GM12801 (cell line): ENCODE data around the gene IQCE.

Source experiments
- CTCF ChIP-seq: IDR thresholded peaks from one replicate; pipeline ENCODE4 v1.5.1; 2011; ENCODE audit warnings: control low read depth; ENCODE audit not compliant: insufficient read length; ENCODE audit errors: extremely low read depth

The IQCE gene

DNA sequence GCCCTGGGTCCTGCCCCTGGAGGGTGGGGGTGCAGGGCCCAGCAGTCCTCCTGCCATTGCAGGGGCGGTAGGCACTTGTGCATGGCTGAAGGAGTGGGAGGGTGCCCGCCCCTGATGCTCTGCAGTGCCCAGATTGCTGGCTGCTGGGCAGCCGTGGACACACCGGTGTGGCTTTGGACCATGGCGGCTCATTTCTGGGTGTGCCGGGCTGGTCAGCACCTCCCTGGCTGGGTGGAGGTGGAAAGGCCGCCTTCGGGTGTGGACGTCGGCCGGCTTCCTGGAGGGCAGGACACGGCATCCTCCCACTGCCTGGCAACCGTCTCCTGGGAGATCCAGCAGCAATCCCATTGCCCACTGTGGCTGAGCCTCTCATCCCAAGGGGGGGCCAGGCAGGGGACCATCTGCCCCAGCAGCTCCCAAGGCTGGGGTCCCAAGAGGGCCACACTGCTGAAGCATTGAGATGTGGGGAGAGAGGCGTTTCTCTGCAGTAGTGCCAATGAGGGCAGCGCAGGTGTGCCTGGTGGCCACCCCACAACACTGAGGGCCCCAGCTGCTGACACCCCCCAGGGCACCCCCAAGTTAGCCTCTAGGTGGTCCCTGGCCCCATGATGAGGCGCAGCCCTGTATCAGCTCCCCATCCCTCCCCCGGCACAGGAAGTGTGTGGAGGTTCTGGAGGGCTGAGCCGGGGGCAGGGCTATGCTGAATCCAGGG, 85.9 kb downstream of the IQCE start:
- no peak for TF ChIP-seq CTCF

DNA sequence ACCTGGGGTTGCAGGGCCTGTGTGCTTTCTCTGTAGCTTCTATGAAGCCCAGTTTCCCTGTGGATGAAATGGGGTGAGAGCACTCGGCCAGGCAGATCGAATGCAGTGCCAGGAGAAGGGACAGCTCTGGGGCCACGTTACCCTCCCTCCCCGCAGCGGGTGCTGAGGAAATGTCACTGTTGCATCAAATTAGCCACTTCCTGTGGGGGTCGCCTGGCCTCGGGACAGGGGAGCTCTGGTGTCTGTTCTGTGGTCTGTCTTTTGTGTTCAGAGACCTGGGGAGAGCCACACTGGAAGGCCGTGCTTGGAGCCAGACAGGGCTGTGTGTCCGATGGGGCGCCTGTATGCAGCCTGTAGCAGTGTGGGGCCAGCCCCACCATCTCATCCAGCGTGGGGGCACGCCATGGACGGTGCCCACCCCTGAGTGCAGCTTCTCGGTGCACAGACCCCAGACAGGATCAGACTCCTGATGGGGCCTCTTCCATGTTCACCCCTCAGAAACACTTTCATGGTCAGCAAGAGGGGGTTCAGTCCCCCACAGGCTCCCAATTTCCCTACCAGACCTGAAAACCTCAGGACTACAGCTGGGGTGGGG, 86.6 kb downstream of the IQCE start:
- no peak for TF ChIP-seq CTCF

DNA sequence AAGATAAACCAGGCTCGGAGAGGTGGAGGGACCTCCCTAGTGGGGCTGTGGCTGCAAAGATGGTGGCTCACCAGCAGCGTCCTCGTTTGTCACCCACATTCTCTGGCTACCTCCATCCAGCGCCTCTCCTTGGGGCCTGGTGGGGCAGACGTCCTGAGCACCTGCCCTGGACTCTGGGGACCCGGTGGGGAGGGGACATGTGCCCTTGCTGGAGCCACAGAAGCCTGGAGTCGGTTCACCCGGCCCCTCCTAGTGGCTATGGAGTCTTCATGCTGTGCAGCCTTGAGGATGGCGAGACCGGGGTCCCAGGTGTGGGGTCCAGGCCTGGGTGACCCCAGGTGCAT, 87.5 kb downstream of the IQCE start:
- TF ChIP-seq CTCF: no peak

DNA sequence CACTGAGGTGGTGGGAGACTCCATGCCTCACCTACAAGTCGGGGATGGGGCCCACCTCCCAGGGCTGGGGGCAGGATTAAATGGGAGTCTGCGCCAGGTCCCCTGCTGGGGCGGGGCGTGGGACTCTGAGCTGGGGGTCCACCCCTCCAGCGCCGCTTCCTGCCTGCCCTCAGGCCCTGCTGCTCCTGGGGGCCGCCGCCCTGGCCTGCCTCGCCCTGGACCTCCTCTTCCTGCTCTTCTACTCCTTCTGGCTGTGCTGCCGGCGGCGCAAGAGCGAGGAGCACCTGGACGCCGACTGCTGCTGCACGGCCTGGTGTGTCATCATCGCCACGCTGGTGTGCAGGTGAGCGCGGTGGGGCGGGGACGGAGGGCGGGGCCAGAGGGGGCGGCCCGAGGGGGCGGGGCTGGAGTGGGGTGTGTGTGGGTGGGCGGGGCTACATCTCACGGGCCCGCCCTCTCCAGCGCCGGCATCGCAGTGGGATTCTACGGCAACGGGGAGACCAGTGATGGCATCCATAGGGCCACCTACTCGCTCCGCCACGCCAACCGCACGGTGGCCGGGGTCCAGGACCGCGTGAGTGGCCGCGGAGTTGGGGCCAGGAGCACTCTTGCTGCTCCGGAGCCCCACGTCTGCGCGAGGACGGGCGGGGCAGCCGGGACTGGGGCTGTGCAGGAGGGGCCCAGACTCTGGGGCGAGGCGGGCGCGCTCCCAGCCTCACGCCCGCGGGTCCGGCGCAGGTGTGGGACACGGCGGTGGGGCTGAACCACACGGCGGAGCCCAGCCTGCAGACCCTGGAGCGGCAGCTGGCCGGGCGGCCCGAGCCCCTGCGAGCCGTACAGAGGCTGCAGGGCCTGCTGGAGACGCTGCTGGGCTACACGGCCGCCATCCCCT, 88.1 kb downstream of the IQCE start:
- no peak for TF ChIP-seq CTCF

GRCh38 chr7:2647594-2648172, 88.9 kb downstream of the IQCE start:
- TF ChIP-seq CTCF: no peak

DNA sequence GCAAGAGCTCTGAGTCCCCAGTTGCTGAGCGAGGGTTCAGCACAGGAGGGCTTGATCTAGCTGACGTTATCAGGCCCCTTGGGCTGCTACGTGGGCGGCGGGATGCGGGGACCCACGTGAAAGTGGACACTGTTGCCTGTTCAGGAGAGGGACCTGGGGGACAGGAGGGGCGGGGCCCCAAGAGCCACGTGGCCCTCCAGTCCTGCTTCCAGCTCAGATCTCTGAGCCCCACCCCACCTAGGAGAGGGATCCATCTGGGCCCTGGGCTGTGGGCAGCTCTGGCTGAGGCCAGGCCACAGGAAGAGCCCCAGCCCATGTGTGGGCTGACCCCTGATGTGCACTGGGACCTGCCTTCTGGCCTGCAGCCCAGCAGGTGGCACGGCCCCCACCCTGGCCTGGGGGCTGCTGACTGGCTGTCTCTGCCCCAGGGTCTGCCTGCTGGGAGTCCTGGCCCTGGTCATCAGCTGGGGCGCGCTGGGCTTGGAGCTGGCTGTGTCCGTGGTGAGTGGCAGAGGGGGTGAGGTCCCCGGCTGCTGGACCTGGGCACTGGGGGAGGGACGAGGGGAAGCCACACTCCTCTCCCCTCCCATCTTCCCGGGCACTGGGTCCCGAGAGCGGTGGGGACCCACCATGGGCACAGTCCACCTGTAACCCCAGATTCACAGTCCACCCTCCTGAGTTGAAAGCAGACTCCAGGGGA, 90.5 kb downstream of the IQCE start:
- no peak for TF ChIP-seq CTCF

DNA sequence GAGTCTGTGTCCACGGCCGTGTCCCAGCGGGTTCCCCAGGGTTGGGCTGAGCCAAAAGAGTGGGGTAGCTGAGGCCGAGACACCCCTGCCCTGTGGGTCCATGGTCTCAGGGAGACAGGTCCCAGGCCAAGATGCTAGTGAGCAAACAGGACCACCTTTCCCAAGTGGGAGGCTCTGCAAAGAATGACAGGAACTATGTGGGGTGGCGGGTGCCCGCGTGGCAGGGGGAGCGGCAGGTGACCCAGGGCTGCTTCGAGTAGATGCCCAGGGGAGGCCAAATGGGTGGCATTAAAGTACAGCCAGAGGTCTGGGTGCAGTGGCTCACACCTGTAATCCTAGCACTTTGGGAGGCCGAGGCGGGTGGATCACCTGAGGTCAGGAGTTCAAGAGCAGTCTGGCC, 91.2 kb downstream of the IQCE start:
- no peak for TF ChIP-seq CTCF
